H1 (cell line): Measurements from ENCODE around the gene RHOXF2. TPM values are rescaled to one million over a fixed set of nuclear protein-coding genes. Genes with fewer than 3 reads are reported as not detected.
"Not testable (repeated sequence)": the region's sequence is repeated elsewhere in the genome, so short reads cannot be mapped to it uniquely, and the experiment has no call there.

ENCODE experiments used
- CTCF ChIA-PET: fragments of 300-600 bp; sonication (Branson Sonifier 250); formaldehyde crosslinking; loops from one replicate; lab custom pipeline; 2021; ENCODE audit not compliant: partially characterized antibody; lab: Charles Lee
- POLR2A ChIA-PET: fragments of 300-600 bp; sonication (Branson Sonifier 250); formaldehyde crosslinking; loops from one replicate; lab custom pipeline; 2021; ENCODE audit warnings: inconsistent platforms; ENCODE audit not compliant: partially characterized antibody; lab: Charles Lee
- DNase-seq, 2 experiments: peaks; one replicate each; pipeline versions ENCODE4 v3.0.0 to v3.0.0-alpha.2; 2010 to 2022; ENCODE audit warnings: low spot score in 2 of 2, low read depth in 1 of 2, mixed read lengths in 1 of 2
- FAIRE-seq: peaks from 2 replicates; lab custom pipeline; 2011; peaks lifted over from hg19 to GRCh38; lab: Jason Lieb, UNC
- H2AFZ ChIP-seq: 2 replicates; pipeline ENCODE4 v1.8.1; 2012; ENCODE audit warnings: low read length, inconsistent platforms
- H2AK5ac ChIP-seq: 2 replicates; pipeline ENCODE4 v1.6.1; 2013; ENCODE audit warnings: low read depth, low read length
- H2BK120ac ChIP-seq: replicated peaks from 2 replicates; pipeline ENCODE3; 2013; ENCODE audit warnings: low read depth, low read length, inconsistent platforms
- H2BK12ac ChIP-seq: 2 replicates; pipeline ENCODE4 v1.6.1; 2013; ENCODE audit warnings: low read depth, low read length
- H2BK15ac ChIP-seq: 2 replicates; pipeline ENCODE4 v1.6.1; 2013; ENCODE audit warnings: low read length
- H2BK20ac ChIP-seq: 2 replicates; pipeline ENCODE4 v1.6.1; 2013; ENCODE audit warnings: low read length
- H2BK5ac ChIP-seq: 2 replicates; pipeline ENCODE4 v1.6.1; 2013; ENCODE audit warnings: low read depth, low read length
- H3K14ac ChIP-seq: 2 replicates; pipeline ENCODE4 v1.6.1; 2013; ENCODE audit warnings: inconsistent platforms; ENCODE audit not compliant: insufficient read length
- H3K18ac ChIP-seq: 2 replicates; pipeline ENCODE4 v1.6.1; 2013; ENCODE audit warnings: low read length; ENCODE audit errors: extremely low read depth
- H3K23ac ChIP-seq: 2 replicates; pipeline ENCODE4 v1.6.1; 2013; ENCODE audit warnings: inconsistent platforms; ENCODE audit not compliant: insufficient read length
- H3K23me2 ChIP-seq: 2 replicates; pipeline ENCODE4 v1.6.1; 2013; ENCODE audit warnings: low read depth, low read length
- H3K27ac ChIP-seq: 2 replicates; pipeline ENCODE4 v1.6.1; 2011; ENCODE audit warnings: low read depth, low read length, inconsistent platforms
- H3K27me3 ChIP-seq, 4 experiments: replicated peaks in 1 of 4; 1 replicate in 1 of 4; 2 replicates in 3 of 4; pipeline versions ENCODE4 v1.6.1 to v1.8.1; 2011 to 2013; ENCODE audit warnings: low read length in 3 of 4, mild to moderate bottlenecking in 3 of 4, inconsistent platforms in 2 of 4, mixed read lengths in 2 of 4, moderate library complexity in 1 of 4; ENCODE audit not compliant: control insufficient read depth in 3 of 4, insufficient read depth in 3 of 4; ENCODE audit errors: extremely low read depth in 1 of 4
- H3K36me3 ChIP-seq, 4 experiments: 2 replicates each; pipeline versions ENCODE4 v1.6.1 to v1.8.1; 2011 to 2013; ENCODE audit warnings: mild to moderate bottlenecking in 4 of 4, low read length in 3 of 4, moderate library complexity in 2 of 4, control low read depth in 1 of 4, inconsistent platforms in 1 of 4; ENCODE audit not compliant: insufficient read depth in 4 of 4, control insufficient read depth in 2 of 4
- H3K4ac ChIP-seq: replicated peaks from 2 replicates; pipeline ENCODE3; 2013; ENCODE audit warnings: low read length, low read depth, mixed read lengths, inconsistent platforms; ENCODE audit not compliant: insufficient read length
- H3K4me1 ChIP-seq, 4 experiments: replicated peaks in 1 of 4; 1 replicate in 1 of 4; 2 replicates in 3 of 4; pipeline versions ENCODE4 v1.6.1 to v1.8.1; 2011 to 2013; ENCODE audit warnings: low read length in 3 of 4, inconsistent platforms in 2 of 4, mixed read lengths in 1 of 4; ENCODE audit not compliant: insufficient read depth in 4 of 4, control insufficient read depth in 3 of 4
- H3K4me2 ChIP-seq, 2 experiments: 2 replicates each; pipeline versions ENCODE4 v1.6.1 to v1.8.1; 2011 to 2013; ENCODE audit warnings: low read depth in 2 of 2, low read length in 2 of 2, control low read depth in 1 of 2, inconsistent platforms in 1 of 2, mild to moderate bottlenecking in 1 of 2; ENCODE audit not compliant: insufficient read depth in 1 of 2
- H3K4me3 ChIP-seq, 4 experiments: fragments of 200-600, 300-600 bp in 1 of 4; sonication (generic), shearing (Covaris generic), sonication (Bioruptor Twin) in 1 of 4; 2 replicates each; pipeline versions ENCODE4 v1.5.1 to v1.8.1; 2011 to 2016; ENCODE audit warnings: low read length in 4 of 4, low read depth in 3 of 4, control low read depth in 2 of 4, inconsistent platforms in 2 of 4, mild to moderate bottlenecking in 2 of 4, mixed read lengths in 1 of 4, moderate library complexity in 1 of 4; ENCODE audit not compliant: insufficient read depth in 2 of 4; ENCODE audit errors: extremely low read depth in 1 of 4
- H3K56ac ChIP-seq: replicated peaks from 2 replicates; pipeline ENCODE3; 2013; ENCODE audit warnings: low read depth, mild to moderate bottlenecking, mixed read lengths, low read length, inconsistent platforms; ENCODE audit not compliant: insufficient read length
- H3K79me1 ChIP-seq: 2 replicates; pipeline ENCODE4 v1.6.1; 2013; ENCODE audit warnings: low read depth, low read length, control low read depth
- H3K79me2 ChIP-seq, 2 experiments: 2 replicates each; pipeline versions ENCODE4 v1.6.1 to v1.8.1; 2012 to 2013; ENCODE audit warnings: low read length in 2 of 2, mild to moderate bottlenecking in 2 of 2, inconsistent platforms in 1 of 2; ENCODE audit not compliant: insufficient read depth in 2 of 2, control insufficient read depth in 1 of 2
- H3K9ac ChIP-seq, 4 experiments: replicated peaks in 1 of 4; 1 replicate in 1 of 4; 2 replicates in 3 of 4; pipeline versions ENCODE4 v1.6.1 to v1.8.1; 2011 to 2013; ENCODE audit warnings: low read depth in 3 of 4, low read length in 3 of 4, control low read depth in 2 of 4, mild to moderate bottlenecking in 2 of 4, moderate library complexity in 2 of 4, inconsistent platforms in 1 of 4; ENCODE audit errors: extremely low read depth in 1 of 4
- H3K9me3 ChIP-seq, 2 experiments: 2 replicates each; pipeline versions ENCODE4 v1.6.1 to v1.8.1; 2012 to 2013; ENCODE audit warnings: mild to moderate bottlenecking in 2 of 2, moderate library complexity in 2 of 2, control low read depth in 1 of 2, inconsistent platforms in 1 of 2, low read depth in 1 of 2, low read length in 1 of 2, mixed read lengths in 1 of 2; ENCODE audit not compliant: insufficient read depth in 2 of 2
- H4K20me1 ChIP-seq, 2 experiments: replicated peaks in 1 of 2; 2 replicates each; pipeline versions ENCODE3 to v1.8.1; 2011 to 2013; ENCODE audit warnings: inconsistent platforms in 2 of 2, low read length in 2 of 2, mild to moderate bottlenecking in 1 of 2; ENCODE audit not compliant: insufficient read depth in 2 of 2, control insufficient read depth in 1 of 2
- H4K5ac ChIP-seq: 2 replicates; pipeline ENCODE4 v1.6.1; 2013; ENCODE audit warnings: low read length, low read depth, mixed read lengths, inconsistent platforms; ENCODE audit not compliant: insufficient read length
- H4K8ac ChIP-seq: 2 replicates; pipeline ENCODE4 v1.8.0; 2013; ENCODE audit warnings: mild to moderate bottlenecking, moderate library complexity, low read length, inconsistent platforms; ENCODE audit not compliant: insufficient read depth; ENCODE audit errors: extremely low read depth
- H4K91ac ChIP-seq: replicated peaks from 2 replicates; pipeline ENCODE3; 2013; ENCODE audit warnings: low read length, mixed read lengths, inconsistent platforms; ENCODE audit not compliant: insufficient read length
- WGBS, 2 experiments: shearing (Covaris generic) in 1 of 2; methylation state at CpG; one replicate each; pipeline versions ENCODE4 v1.1.6 to v1.1.7; 2013 to 2015; ENCODE audit warnings: low lambda C conversion rate in 2 of 2, mixed read lengths in 2 of 2, inconsistent platforms in 1 of 2, low coverage in 1 of 2, missing lambda C conversion rate in 1 of 2; ENCODE audit not compliant: insufficient replicate concordance in 2 of 2, insufficient coverage in 1 of 2, insufficient read length in 1 of 2; ENCODE audit errors: extremely low coverage in 1 of 2, missing lambda C conversion rate in 1 of 2; 5-methylcytosine and 5-hydroxymethylcytosine counted together
- long read RNA-seq, 2 experiments: library from RNA in 1 of 2; library from capped mRNA in 1 of 2; stranded (forward); transcript quantifications; one replicate each; pipeline ENCODE4 v2.0.0, GENCODE V29; 2021; ENCODE audit warnings: inconsistent platforms in 1 of 2
- polyA minus RNA-seq, 3 experiments: library from RNA; depleted of rRNA, polyadenylated mRNA; stranded (reverse); fragments of >200 nt; gene quantifications; 1 replicate in 2 of 3; 2 replicates in 1 of 3; pipeline ENCODE4 v1.2.3, GENCODE V29; 2011
- polyA plus RNA-seq, 7 experiments: library from polyadenylated mRNA; depleted of rRNA in 3 of 7; stranded (reverse) in 5 of 7; unstranded in 2 of 7; fragments of >200 nt in 5 of 7; fragments of 200-250 nt in 2 of 7; gene quantifications; 1 replicate in 5 of 7; 2 replicates in 1 of 7; 4 replicates in 1 of 7; pipeline versions ENCODE4 v1.2.1 to v1.2.3, GENCODE V29; 2011 to 2013; ENCODE audit warnings: missing spikeins in 2 of 7, mixed read lengths in 2 of 7
- total RNA-seq: library from RNA; stranded (reverse); fragmentation: NEBNext Ultra II Directional; extraction: Animal tissue kit (Norgen Biotek cat#: 25700); gene quantifications from 2 replicates; pipeline ENCODE4 v1.2.1, GENCODE V29; 2021

RHOXF2 gene, protein sequence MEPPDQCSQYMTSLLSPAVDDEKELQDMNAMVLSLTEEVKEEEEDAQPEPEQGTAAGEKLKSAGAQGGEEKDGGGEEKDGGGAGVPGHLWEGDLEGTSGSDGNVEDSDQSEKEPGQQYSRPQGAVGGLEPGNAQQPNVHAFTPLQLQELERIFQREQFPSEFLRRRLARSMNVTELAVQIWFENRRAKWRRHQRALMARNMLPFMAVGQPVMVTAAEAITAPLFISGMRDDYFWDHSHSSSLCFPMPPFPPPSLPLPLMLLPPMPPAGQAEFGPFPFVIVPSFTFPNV
- total RNA-seq (not detected in 2 replicates), polyA plus RNA-seq (2011; rRNA removed) (not detected in 2 replicates), polyA minus RNA-seq (2011; rRNA and poly(A)+ RNA removed) (not detected in 2 replicates)
- not detected for polyA plus RNA-seq (2011; cell fraction: cytosol; rRNA removed)
- polyA plus RNA-seq (2011; cell fraction: nucleus; rRNA removed): not detected
- polyA plus RNA-seq (2012, experiment 1 of 2): not detected in 4 replicates
- not detected for polyA plus RNA-seq (2012, experiment 2 of 2)
- not detected for polyA plus RNA-seq (2013, experiment 1 of 2)
- not detected for polyA plus RNA-seq (2013, experiment 2 of 2)
- not detected for polyA minus RNA-seq (2011; cell fraction: cytosol; rRNA and poly(A)+ RNA removed)
- polyA minus RNA-seq (2011; cell fraction: nucleus; rRNA and poly(A)+ RNA removed): not detected
- long read RNA-seq, experiment 1: 0 reads
- long read RNA-seq, experiment 2: 0 reads

DNA sequence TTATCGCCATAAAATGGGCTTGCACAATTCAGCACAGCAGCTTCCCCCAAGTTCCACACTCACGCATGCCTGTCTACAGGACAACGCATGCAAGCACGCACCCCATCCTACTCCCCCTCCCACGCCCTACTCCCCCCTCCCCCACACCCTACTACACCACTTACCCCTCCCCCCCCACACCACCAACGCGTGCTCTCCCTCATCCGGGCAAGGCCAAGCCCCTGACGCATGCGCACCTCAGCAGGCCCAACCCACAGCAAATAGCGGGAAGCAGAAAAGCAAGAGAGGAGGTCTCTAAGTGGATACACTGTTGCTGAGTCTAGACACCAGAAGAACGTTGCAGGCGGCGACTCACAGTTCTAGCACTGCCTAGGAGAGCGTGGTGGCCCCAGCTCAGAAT lies at the start of gene RHOXF2:
Gene RHOXF2, plus strand, starts transcription at position 301 of the 400 bp plus-strand sequence. CDS start 138 bp downstream, outside the sequence.
- H3K18ac ChIP-seq, H2BK15ac ChIP-seq, H3K4me2 ChIP-seq, H2BK20ac ChIP-seq, H3K79me1 ChIP-seq, H3K23me2 ChIP-seq, H3K27me3 ChIP-seq, H2BK5ac ChIP-seq, H3K14ac ChIP-seq, H3K27ac ChIP-seq, H2BK12ac ChIP-seq, FAIRE-seq, H3K9ac ChIP-seq, H3K56ac ChIP-seq, H4K5ac ChIP-seq, H3K4me1 ChIP-seq, H4K20me1 ChIP-seq, H3K79me2 ChIP-seq, DNase-seq, POLR2A ChIA-PET, H4K8ac ChIP-seq, H3K9me3 ChIP-seq, H3K4ac ChIP-seq, H3K36me3 ChIP-seq, H3K4me3 ChIP-seq, H2AFZ ChIP-seq, H2AK5ac ChIP-seq, CTCF ChIA-PET, H2BK120ac ChIP-seq, H4K91ac ChIP-seq, H3K23ac ChIP-seq: not testable (repeated sequence)
- no CpG with 5 or more reads among the region's 15 CpGs for WGBS, 2 experiments
